Stimulated activated CD4-positive, alpha-beta T cell treated with anti-CD3 and anti-CD28 coated beads, Interleukin-15, amount 100 ng/mL, for 24 hours (primary cell): ENCODE measurements around the gene ZNF154.
"Not testable (repeated sequence)": the region's sequence is repeated elsewhere in the genome, so short reads cannot be mapped to it uniquely, and the experiment has no call there.

Experiments
- DNase-seq: peaks from one replicate; pipeline ENCODE4 v3.0.0-alpha.2; 2020

The ZNF154 gene

DNA sequence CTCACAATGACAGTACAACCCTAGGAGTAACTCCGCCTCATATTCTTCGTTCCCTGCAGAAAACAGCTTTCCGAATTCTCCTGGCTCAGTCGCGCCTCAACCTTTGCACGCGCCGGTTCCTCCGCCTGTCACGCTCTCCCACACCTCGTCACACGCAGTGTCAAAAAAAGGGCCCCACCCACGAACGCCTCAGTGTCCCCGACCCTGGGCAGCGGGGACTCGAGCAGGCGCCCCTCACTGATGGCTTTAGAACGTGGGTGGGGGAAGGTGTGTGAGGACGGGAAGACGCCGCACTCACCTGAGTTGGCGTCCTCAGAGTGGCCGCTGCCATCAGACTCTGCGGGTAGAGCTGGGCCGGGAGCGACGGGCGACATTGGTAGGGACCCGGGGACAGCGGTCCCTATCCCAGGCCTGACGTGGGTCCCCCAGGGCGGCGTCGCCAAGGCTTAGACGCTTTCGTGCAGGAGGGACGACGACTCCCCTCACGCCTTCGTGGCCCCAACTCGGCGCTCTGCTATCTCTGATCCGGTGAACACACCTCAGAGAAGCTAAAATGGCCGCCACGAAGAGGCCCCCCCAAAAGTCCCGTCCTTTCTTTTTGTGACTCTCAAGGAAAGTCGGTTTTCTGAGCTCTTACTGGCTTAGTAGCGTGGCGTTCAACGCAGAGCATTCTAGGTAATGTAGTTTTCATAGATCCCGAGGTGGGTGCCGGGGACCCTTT is at the start of gene ZNF154:
TSS of gene ZNF154 (minus strand) at position 564 of the 721 bp plus-strand sequence. CDS start at position 331, 233 bp downstream.
- DNase-seq = peak; percentile 29

DNA sequence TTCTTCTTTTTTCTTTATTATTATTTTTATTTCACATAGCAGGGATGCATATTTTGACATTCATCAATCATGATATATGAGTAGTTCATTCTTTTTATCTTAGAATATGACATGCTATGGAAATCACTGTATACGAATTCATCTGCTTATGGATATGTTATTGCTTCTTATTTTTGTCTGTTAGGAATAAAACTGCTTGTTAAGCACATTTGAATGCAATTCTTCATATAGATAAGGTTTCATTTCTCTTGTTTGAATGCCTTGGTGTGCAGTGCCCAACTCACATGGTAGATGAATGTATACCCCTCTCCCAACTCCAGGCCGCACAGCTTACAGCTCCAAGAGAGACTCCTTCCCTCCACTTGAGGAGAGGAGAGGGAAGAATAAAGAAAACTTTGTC is 48.9 kb upstream of the ZNF154 start:
- DNase-seq = no peak

DNA sequence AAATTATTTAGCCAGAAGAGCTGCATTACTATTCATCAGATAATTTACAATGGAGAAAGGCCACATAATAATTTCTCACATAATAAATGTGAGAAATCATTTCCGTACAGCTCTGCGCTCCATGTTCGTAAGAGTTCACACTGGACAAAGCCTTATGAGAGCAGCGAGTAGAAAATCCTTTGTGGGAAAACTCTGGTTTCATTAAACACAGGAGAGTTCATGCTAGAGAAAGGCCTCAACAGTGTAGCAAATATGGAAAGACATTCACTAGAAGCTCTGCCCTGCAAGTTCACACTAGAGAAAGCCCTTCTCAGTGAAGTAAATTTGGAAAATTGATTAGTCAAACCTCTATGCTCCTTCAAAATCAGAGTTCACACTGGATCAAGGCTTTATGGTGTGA is 46.0 kb upstream of the ZNF154 start:
- DNase-seq = no peak

DNA sequence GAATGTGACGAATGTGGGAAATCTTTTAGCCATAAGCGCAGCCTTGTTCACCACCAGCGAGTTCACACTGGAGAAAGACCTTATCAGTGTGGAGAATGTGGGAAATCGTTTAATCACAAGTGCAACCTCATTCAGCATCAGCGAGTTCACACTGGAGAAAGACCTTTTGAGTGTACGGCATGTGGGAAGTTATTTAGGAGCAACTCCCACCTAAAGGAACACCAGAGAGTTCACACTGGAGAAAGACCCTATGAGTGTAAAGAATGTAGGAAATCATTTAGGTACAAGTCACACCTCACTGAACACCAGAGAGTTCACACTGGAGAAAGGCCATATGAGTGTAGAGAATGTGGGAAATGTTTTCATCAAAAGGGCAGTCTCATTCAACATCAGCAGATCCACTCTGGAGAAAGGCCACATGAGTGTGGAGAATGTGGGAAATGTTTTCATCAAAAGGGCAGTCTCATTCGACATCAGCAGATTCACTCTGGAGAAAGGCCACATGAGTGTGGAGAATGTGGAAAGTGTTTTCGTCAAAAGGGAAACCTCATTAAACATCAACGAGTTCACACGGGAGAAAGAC is 45.2 kb upstream of the ZNF154 start:
- no peak for DNase-seq

DNA sequence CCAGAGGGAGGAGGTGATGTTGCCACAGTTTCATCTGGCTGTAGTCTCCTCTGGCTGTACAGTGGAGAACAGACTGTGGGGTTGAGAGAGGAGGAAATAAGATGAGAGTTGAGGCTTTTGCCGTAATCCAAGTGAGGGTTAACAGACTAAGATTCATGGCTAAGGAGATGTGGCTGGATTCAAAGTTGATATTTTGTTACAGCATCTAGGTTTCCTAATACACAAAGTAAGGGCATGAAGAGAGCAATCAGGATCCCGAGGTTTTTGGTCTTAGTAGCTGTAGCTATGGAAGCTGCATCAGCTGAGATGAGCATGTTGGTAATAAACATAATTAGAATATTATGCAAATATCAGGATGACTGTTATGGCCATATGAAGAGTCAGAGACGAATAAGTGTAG is 39.0 kb upstream of the ZNF154 start:
- DNase-seq = no peak

DNA sequence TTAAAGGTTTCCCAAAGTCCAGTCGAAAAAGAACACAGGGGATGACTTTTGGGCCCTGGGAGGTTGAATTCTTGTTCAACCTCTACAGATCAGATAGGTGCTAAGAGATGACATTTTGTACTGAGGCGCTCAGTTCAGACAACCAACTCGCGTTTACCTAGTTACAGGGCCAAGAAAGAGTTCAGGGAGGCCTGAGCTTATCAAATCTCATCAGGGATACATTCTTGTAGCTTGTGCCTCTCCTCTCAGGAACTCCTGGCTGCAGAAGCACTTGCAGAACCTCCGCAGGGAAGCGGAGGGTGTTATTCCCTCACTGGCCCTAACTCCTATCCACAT is 38.4 kb upstream of the ZNF154 start:
- no peak for DNase-seq

DNA sequence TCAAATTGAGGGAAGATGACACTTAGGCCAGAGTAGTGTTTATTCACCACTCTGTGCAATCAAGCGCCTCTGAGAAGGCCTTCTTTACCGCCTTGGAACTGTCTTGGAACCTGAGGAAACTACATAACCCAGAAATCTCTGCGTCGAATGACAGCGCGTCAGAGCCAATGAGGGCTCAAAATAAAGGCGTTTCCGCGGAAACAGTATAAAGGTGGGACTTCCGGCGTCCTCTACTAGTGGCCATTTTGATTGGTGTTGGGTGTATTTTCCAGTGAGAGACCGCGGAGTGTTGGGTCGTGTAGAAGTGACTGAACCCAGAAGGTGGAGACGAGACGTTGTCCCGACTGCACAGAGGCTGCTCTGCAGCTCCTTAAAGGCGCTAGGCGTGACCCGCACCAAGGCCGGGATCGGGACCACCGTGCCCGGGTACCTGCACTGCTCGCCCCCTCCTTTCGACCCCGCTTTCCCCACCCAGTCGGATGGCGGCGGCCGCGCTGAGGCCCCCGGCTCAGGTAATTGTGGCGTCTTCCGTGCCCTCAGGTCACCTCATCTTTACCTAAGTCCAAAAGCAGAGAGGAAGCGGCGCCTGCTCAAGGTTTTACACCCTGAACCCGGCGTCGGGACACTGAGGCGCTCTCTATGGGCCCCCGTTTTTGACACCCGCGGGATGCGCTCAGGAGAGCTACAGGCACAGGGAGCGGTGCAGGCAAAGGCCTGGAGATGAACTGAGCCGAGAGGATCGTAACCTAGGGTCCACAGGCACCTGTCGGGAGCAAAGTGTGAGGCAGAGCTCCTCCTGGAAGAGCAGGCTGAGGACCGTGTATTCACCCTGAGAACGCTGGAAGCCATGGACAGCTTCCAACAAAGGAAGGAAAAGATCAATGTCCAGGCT is 37.8 kb upstream of the ZNF154 start, which contains the start of gene ZNF776:
TSS of gene ZNF776 (plus strand) at position 236 of the 892 bp plus-strand sequence. CDS start at position 480, 244 bp downstream.
- peak; percentile 85 for DNase-seq

DNA sequence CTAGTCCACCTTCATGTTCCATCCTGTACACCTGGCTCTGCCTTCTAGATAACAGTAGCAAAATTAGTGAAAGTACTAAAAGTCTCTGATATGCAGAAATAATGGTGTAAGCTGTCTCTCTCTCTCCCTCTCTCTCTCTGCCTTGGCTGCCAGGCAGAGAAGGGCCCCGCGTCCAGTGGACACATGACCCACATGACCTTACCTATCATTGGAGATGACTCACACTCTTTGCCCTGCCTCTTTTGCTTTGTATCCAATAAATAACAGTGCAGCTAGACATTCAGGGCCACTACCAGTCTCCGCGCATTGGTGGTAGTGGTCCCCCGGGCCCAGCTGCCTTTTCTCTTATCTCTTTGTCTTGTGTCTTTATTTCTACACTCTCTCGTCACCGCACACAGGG is 29.8 kb upstream of the ZNF154 start:
- not testable (repeated sequence) for DNase-seq

DNA sequence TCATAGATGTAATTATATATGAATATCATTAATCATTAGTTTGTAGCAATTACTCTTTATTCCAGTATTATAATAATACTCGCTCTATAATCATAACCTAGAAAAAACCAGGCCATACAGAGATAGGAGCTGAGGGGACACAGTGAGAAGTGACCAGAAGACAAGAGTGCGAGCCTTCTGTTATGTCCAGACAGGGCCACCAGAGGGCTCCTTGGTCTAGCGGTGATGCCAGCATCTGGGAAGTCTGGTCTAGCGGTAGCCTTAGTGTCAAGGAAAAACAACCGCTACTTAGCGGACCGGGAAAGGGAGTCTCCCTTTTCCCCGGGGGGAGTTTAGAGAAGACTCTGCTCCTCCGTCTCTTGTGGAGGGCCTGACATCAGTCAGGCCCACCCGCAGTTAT is 29.3 kb upstream of the ZNF154 start:
- peak; percentile 52 for DNase-seq

DNA sequence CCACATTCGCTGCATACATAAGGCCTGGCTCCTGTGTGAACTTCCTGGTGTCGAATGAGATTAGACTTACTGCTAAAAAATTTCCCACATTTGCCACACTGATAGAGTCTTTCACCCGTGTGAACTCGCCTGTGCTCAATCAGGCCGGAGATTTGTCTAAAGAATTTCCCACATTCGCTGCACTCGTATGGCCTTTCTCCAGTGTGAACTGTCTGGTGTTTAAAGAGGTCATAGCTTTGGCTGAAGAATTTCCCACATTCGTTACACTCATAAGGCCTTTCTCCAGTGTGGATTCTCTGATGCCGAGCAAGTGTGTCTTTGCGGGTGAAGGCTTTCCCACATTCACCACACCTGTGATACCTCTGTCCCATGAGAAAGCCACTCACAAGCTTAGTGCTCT is 11.9 kb upstream of the ZNF154 start:
- DNase-seq = no peak

DNA sequence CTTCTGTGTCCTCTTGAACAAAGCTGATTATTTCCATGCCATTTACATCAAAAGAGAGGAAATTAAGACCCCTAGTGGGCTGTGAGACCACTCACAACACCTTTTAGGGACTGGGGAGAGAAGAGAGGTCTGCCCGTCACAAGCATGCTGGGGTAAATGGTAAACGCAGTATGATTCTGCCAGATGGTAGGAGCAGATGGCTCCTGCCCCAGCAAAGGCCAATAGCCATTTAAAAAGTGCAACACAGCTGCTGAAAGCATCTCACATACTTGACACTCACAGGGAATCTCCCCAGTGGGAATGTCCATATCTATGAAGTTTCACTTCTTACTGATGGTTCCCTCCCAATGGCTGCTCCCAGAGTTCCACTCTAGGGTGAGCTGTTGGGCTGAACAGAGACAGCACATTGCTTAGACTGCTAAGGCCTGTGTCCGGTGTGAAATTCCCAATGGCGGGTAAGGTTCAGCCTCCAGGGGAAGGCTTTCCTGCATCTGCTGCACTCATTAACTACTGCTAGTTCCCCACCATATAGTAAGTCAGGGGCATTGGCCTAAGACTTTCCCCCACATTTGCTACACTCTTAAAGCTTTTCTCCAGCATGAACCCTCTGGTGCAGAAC is 11.0 kb upstream of the ZNF154 start:
- DNase-seq = no peak

DNA sequence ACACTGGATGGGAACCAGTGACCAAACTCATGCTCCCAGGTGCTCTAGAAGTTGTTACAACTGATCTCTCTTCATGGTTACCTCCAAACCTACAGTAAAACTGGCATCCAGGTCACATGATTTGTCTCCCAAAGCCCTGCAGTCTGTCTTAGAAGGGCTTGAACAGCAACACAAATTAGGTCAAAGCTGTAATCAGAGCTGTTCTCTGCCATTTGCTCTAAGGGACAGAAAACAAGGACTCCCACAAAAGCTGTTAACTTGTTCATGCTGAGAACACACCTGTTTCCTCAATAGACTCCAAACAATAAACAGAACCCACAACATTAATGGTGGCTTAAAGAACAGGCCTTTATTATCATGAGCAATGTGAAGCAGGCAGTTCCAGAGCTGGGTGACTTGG is 10.4 kb upstream of the ZNF154 start:
- no peak for DNase-seq

DNA sequence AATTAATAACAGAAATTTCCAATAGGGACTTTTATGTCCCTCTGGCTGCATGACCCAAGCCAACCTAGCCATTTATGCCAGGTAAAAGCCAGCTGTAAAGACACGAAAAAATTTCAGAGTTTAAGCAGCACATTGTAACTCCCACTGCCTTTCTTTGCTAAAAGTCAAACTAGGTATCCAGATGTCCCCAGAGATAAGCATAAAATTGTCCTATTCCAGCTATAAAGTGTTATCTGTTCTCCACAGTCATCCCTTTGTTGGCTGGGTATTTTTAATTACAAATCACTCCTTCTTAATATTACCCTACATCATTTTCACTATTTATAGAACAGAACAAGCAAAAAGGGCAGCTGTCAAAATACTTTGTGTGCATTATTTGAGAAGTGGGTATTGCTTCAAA is 3.2 kb upstream of the ZNF154 start:
- no peak for DNase-seq

DNA sequence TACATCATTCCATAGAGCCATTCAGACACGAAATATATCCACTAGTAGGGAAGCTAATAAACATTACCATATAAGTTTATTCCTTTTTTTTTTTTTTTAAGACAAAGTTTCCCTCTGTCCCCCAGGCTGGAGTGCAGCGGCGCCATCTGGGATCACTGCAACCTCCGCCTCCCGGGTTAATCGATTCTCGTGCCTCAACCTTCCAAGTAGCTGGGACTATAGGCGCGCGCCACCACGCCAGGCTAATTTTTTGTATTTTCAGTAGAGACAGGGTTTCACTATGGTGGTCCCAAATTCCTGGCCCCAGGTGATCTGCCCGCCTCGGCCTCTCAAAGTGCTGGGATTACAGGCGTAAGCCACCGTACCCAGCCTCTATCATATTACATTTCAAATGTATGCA is 612 bp upstream of the ZNF154 start:
- no peak for DNase-seq

DNA sequence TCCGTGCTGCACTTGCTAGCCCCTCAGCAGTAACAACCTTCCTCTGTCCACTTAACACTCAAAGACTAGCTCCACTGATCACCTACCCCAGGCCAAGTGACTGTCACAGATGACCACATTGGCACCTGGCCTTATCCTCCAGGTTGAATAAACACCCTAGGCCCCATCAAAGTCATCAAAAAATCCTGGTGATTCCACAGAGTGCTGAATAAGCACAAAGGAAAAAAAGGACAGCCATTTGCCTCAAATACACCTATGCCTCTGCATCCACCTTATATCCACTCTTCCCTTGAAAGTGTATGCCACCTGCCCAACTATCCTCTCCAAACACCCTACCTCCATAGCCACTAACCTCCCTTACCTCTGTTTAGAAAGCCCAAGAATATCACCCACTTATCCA is 2.7 kb downstream of the ZNF154 start:
- DNase-seq = no peak

DNA sequence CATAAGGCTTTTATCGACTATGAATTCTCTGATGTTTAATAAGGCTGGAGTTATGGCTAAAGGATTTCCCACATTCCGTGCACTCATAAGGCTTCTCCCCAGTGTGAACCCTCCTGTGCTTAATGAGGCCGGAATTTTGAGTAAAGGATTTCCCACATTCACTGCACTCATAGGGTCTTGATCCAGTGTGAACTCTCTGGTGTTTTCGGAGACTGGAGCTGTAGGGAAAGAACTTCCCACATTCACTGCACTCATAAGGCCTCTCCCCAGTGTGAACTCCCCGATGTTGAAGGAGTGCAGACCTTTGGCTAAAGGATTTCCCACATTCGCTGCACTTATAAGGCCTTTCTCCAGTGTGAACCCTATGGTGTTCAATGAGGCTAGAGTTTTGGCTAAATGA is 7.4 kb downstream of the ZNF154 start:
- no peak for DNase-seq

DNA sequence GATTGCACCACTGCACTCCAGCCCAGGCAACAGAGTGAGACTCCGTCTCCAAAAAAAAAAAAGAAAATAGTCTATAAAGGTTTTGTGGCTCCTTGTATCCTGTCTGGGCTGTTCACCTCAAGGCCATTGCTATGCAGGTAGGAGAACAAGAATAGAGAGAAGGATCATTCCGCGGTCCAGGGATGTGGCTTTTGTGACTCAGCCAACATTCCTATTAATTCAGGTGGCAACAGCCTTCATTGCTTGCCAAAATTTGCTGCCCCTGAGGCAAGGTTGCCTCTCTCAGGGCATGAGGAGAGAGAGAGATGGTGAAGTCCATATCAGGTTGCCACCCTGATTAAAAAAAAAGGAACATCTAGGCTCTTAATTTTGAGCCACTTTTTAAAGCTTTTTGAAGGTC is 19.3 kb downstream of the ZNF154 start:
- no peak for DNase-seq

DNA sequence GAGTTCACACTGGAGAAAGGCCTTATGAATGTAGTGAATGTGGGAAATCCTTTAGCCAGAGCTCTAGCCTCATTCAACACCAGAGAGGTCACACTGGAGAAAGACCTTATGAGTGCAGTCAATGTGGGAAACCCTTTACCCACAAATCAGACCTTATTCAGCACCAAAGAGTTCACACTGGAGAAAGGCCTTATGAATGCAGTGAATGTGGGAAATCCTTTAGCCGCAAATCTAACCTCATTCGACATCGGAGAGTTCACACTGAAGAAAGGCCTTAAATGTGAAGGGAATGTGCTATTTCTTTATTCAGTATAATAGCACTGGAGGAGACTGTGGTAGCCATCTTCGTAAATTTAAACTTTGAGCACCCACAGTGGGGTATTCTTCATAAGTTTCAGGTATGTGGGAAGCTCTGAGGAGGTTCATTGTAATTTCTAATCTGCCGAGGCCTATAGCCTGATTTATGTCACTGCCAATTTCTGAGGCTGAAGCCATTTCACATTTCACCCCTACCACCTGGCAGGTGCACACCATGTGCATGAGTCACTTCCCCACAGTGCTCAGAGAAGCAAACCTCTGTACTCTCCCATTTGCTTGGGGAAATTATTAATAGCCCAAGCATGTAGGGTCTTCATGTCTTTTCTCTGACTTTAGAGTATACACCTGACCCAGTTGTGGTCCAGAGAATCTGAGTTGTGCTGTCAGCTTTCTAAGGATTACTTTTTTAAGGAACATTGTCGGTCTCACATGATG is 20.8 kb downstream of the ZNF154 start:
- no peak for DNase-seq

DNA sequence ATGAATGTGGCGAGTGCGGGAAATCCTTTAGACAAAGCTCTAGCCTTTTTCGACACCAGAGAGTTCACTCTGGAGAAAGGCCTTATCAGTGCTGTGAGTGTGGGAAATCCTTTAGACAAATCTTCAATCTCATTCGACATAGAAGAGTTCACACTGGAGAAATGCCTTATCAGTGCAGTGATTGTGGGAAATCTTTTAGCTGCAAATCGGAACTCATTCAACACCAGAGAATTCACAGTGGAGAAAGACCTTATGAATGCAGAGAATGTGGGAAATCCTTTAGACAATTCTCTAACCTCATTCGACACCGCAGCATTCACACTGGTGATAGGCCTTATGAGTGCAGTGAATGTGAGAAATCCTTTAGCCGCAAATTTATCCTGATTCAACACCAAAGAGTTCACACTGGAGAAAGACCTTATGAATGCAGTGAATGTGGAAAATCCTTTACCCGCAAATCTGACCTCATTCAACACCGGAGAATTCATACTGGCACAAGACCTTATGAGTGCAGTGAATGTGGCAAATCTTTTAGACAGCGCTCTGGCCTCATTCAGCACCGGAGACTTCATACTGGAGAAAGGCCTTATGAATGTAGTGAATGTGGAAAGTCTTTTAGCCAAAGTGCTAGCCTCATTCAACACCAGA is 21.5 kb downstream of the ZNF154 start:
- no peak for DNase-seq

DNA sequence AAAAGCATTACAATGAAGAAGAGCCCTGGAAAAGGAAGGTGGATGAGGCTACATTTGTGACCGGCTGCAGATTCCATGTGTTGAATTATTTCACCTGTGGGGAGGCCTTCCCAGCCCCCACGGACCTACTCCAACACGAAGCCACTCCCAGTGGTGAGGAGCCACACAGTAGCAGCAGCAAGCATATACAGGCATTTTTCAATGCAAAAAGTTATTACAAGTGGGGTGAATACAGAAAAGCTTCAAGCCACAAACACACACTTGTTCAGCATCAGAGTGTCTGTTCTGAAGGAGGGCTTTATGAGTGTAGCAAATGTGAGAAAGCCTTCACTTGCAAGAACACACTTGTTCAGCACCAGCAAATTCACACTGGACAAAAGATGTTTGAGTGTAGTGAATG is 22.3 kb downstream of the ZNF154 start:
- no peak for DNase-seq

DNA sequence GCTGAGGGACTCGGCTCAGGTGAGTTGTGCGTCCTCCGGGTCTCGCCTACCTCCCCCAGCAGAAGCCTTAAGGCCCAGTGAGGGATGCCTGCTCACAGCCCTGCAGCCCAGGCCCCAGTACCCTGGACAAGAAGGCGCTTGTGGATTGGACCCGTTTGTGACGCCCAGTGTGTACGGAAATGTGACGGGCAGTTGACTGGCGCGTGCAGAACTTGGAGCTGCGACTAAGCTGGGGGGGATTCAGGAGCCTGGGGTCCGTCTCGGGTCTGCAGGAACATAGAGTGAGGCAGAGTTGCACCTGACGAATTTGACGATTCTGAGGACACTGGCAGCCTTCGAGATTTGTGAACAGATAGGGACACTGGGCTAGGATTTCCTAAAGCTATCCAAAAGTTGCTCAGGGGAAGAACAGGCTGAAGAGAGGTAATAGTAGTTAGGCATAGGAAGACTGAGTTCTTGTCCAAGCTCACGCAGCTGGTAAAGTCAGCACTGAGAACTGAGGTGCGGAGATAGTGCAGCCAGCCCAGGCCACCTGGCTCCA is 26.7 kb downstream of the ZNF154 start:
- DNase-seq = no peak

DNA sequence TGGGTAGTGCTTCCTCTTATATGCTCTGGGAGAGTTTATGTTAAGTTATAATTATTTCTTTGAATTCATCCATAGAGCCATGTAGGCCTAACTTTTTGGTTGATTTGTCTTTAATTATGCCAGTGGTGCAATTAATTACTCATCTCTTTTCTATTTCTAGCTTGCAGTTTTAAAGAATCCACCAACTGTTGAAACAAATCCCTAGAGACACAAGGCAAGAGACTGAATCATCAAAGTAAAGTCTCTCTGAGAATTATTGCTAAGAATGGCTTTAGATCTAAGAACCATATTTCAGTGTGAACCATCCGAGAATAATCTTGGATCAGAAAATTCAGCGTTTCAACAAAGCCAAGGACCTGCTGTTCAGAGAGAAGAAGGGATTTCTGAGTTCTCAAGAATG is 33.1 kb downstream of the ZNF154 start:
- DNase-seq = no peak
